Activated CD4-positive, CD25-positive, alpha-beta regulatory T cell treated with anti-CD3 and anti-CD28 coated beads, Interleukin-2, amount 50 U/mL, for 72 hours (primary cell): Measurements from ENCODE around the gene FGF14.
A peak's percentile ranks its signal among the peaks of the same experiment; 100 is the strongest.

ENCODE experiments used
- DNase-seq: peaks from one replicate; pipeline ENCODE4 v3.0.0; 2021

Gene FGF14

DNA sequence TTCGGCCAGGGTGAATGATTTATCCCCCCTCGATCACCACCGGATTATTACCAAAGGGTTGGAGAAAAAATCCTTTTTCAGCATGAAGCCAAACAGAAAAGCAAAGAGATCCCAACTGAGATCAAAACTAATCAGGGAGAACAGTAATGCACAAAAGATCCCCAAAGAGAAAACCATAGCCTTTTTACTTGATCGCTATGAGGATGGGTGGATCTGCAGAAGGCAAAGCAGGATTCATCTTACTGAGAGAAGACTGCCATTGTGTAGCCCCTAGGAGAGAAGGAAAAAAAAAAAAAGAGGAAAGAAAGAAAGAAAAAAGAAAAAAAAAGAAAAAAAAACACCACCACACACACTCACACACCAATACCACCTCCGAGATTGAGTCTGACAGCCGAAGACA, at the start of gene FGF14:
Gene FGF14, minus strand, starts transcription at position 283 of the 400 bp plus-strand sequence.
- DNase-seq: no peak

DNA sequence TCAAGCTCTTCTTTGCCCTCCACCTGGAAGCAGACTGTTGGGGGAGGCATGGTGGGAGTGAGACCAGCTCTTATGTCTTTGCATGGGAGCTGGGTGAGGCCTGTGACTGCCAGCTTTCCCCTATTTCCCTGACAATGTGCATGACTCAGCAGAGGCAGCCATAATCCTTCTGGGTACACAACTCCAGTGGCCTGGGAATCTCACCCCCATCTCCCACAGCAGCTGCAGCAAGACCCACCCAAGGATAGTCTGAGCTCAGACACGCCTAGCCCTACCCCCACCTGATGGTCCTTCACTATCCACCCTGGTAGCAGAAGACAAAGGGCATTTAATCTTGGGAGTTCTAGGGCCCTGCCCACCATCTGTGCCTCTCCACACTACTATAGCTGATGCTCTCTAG, 41.4 kb upstream of the FGF14 start:
- DNase-seq: no peak

DNA sequence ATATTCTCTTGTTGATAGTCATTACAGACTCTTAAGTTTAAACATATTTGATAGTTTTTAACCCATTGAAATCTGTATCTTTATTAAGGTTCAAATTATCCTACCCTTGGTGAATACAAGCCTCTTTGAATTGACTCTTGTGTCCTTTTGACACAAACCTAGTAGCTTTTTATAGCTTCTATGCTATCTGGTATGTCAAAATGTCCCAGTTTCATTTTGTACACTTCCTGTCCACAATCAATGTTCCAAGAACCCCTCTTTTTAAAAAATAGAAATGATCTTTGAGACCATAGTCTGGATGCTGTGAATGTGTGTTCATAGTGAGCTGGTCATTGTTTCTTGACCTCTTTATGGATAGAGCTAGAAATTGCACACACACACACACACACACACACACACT, 39.2 kb upstream of the FGF14 start:
- DNase-seq: no peak

DNA sequence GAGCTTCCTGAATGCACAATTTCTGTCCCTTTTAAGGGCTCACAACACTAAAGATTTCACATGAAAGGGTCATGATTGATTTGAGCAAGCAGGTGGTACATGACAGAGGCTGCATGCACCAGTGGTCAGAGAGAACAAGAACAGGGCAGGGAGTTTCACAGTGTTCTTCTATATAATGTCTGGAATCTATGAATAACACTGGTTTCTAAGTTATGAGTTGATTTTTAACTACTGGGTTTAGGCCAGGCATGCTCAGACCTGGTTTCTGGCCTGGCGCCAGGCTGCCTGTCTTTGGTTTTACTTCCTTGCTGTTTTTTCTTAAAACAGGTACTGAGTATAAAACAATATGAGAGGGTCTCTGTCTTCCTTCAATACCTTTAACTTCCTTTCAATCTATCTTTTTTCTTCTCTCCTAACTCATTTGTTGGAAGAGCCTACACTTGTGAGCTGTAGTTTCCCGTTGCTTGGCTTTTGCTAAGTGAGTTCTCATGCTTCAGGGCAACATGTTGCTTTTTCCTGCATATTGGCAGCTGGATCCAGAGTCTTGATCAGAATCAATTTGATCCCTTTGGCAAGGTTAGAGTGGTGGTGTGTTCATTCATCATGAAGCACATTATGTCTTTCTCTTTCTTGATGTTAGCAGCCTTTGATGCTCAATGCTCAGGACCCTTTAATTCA, 38.5 kb upstream of the FGF14 start:
- DNase-seq: no peak

DNA sequence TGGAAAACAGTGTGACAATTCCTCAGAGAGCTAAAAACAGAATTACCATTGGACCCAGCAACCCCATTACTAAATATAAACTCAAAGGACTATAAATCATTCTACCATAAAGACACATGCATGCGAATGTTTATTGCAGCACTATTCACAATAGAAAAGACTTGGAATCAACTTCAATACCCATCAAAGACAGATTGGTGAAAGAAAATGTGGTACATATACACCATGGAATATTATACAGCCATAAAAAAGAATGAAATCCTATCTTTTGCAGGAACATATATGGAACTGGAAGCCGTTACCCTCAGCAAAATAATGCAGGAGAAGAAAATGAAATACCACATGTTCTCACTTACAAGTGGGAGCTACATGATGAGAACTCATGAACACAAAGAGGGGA, 20.8 kb upstream of the FGF14 start:
- DNase-seq: no peak

DNA sequence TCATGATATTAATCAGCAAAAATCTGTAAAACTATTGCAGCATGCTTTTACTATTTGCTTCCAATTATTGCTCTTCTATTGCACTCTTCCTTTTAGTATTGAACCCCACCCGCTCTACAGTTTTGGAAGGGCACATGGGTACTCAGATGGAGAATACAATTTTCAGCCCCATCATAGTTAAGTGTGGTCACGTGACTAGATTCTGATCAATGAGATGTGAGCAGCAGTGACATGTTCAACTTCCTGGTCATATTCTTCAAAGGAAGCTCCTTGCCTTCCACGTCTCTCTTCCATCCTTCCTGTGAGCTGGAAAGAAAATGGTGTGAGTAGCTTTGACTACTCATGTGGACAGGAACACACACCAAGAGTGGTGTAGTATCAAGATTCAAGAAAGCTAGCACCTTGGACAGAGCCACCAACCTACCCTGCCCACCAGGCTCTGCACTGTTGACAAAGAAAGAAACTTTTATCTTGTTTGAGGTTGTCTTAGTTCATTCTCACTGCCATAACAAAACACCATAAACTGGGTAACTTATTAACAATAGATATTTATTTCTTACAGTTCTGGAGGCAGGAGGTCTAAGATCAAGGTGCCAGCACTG, 3.8 kb upstream of the FGF14 start:
- no peak for DNase-seq

DNA sequence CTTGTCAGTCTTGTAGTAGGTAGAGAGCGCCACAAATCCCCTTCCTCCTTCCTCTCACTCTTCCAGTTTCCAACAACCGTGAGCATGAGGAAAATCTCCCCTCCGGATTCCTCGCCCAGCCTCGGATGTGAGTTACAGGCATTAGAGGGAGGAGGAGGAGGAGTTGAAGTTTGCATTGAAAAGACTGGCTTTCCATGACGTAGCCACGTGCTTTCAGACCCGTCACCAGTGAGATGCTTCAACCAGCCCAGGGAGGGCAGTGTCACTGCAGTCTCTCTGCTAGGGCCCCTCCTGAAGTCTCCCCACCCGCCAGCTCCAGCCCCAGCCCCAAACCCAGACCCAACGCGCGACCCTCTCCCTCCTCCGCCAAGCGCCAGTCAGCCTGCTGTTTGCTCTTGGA, 442 bp upstream of the FGF14 start:
- DNase-seq: no peak

DNA sequence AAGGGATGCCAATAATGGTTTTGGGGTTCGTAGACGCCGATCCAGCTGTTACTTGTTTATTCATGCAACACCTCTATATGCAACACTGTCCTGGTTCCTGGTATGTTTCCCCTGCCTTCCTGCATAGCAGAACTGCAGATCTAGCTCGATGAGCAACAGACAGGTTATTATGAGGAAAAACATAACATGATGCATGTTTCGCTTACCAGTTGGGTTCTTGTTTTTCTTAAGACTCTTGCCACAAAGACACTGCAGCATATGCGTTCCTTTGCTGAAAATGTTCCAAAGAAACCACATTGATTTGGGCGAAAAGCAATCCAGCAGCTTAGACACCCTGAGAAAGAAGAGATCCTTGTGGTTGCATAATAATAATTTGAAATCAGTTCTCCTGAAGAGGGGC, 583 bp downstream of the FGF14 start:
- DNase-seq: no peak

DNA sequence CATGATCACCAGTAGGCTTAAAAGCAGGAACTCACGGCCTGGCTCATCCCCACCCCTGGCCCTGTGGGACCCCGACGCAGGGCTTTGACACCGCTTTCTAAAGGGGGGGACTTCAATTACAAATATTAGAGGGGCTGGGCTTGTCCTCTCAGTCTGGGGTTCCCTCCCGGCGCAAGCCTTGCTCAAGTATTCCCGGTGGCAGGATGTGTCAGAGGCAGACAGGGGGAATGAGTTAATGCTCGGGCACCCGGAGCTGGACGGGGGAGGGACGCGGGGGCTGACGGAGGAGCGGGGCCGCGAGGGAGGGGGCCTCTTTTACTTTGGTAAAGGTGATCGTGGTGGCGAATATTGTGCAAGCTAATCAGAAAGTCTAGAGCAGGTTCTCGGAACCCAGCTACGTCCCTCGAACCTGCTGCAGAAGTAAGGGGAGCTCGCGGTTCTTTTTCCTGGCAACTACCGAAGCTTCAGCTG, 1.1 kb downstream of the FGF14 start:
- DNase-seq: no peak

DNA sequence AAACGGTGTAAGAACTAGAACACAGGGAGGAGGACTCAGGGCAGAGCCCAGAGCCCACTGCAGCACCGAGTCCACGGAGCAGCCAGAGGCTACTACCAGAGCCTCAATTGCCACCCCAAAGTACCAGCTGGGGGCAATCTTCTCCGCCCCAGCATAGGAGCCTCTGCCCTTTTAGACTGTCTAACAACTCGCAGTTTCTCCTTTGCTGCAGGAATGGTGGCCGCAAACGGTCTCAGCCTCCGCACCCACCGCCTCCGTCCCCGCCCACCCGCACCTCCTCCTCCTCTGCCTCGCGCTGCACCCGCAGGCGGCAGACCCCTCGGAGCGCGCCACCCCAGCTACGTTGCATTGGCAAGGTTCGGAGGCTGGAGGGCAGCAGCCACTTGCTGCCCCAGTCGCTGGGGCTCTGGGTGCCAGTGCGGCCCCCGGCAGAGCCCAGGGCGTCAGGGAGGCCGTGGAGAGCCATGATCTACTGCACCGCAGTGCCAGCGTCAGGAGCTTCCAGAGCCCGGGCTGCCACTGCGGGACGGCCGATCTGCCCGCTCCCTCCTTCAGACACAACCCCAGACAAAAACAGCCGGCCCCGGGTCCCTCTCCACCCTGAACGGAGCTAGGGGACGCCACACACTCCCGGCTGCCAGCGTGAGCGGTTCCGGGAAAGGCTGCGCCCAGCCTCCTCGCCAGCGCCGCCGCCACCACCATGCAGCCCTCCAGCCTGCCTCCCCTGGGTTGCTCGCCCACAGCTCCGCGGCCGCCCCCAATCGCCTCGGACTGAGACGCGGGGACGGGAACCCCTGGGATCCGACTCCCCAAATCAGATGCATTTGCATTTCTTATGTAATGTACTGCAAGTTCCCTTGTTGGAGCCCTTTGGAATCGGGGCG, 1.8 kb downstream of the FGF14 start:
- DNase-seq: peak; percentile 29

DNA sequence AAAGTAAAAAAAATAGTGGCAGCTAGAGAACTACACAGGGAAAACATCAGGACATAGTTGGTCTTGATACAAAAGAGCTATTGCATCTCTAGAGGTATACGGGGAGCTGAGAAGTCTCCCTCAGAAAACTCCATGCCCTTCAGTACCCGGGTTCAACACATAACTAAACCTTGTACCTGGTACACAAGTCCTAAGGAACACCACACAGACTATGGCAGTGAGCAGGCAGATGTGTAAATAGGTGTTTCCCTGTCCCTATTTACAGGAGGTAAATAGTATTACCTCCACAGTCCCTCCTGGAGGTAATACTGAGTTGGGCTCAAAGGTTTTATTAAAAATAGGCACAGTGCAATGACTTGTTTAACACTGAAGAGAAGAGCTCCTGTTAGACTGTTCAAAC, 5.9 kb downstream of the FGF14 start:
- DNase-seq: no peak

DNA sequence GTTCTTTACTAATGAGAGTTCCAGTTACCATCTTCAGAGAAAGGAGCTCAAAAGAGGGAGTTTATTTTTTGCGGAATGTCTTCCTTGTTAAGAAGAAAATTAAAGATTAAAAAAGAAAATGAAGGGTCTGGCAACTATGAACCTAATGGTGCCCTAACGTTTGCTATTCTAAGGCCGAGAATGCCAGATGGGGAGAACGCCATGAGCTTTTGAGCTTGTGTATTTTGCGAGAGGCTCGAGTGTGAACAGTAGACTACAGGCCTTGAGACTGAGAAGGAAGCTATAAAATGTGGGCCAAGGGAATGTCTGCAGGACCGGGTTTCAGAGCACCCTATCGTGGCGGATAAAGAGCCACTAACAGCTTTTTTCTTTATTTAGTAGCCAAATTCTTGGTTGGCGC, 6.7 kb downstream of the FGF14 start:
- no peak for DNase-seq

DNA sequence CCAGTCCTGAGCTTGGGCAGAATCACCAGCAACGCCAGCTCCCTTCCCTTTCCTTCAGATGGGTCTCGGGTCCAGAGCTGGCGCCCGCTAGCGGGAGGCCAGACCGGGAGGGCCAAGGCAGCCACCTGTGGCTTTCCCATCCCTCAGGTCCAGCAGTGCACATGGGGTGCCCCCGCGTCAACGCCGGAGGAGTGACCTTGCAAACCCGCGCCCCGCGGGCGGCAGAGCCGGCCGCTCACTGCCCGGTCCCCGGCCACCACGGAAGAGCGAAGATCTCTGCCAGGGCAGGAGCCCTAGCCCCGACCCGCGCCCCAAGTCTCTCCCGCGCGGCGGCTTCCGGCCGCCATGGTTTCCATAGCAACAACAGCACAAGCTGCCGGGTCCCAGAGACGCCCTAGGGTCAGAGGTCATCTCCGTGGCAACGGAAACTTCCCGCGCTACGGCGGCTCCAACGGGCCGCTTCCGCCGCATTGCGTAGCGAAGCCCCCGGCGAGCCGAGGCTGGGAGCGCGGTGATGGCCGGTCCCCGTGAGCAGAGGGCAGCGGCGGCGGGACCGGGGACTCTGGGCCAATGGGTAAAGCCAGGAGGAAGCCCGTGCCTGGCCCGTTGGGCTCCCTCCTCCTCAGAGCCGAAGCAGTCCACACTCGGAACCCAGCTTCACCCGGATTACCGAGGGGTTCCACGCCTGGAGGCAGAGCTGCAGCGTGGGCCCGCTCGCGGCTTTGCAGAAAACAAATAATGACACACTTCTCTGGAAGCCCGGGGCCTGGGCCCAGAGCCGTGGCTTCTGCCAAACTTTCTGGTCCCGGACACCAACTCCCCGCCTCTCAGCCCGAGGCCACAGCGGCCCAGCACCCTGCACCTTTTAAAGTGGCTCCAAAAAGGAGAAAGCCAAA, 7.4 kb downstream of the FGF14 start:
- peak; percentile 96 for DNase-seq

DNA sequence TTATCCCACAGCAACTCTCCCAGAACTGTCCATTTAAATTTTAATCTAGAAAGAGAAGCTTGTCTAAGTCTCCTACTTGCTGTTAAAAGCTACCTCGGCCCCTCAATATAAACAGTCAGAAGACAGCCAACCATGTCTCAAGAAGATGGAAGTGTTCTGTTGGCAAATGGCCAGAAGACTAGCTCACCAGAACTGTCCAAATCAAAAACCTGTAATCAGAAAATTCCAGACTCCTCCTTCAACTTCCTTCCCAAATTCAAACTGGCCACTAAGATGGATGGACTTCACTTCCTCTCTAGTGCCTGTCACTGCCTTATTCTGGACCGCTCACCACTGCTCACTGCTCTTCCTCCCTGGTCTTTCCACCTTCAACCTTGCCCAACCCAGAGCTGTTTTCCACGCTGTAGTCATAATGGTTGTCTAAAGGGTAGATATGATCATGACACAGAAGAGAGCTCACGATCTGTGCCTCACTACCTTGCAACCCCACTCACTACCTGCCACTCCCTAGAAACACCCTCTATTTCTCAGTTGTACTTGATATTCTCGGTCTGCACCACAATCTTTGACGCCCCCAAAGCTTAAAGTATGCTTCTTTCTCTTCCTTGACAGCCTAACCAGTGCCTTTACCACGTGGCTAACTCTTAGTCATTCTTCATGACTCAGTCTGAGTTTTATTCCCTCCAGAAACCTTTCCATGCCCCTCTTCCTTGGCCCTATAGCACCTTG, 9.2 kb downstream of the FGF14 start:
- DNase-seq: no peak

DNA sequence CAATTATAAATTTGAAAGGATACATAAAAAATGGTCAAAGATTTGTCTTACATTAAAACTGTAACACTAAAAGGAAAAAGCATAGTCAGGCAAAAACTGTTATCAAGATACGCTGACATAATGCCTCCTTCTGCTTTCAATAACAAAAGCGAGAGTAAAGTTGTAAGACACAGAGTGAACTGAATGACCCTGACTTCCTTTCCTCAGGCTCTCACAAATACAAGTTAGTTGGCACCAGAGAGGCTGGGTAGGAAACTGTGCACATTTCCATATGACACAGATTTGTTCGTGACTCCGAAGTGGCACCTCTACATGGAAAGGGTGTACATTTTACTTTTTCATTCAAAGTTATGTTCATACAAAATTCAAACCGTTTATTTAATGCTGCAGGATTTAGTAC, 15.4 kb downstream of the FGF14 start:
- no peak for DNase-seq

DNA sequence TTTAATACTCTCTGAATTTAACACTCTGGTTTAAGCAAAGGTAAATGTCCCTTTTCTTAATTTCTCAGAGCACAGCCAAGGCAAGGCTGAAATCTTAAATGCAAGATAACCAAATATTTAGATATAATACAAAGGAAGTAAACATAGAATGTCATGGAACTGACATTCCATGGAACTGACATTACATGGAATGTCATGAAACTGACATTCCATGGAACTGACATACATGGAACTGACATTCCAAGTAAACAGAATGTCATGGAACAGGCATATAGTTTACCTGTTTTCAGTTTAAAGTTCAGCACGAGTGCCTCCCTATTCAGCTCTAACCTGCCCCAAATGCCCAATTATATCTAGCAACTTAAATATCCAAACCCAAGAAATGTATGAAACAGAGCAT, 21.8 kb downstream of the FGF14 start:
- no peak for DNase-seq

DNA sequence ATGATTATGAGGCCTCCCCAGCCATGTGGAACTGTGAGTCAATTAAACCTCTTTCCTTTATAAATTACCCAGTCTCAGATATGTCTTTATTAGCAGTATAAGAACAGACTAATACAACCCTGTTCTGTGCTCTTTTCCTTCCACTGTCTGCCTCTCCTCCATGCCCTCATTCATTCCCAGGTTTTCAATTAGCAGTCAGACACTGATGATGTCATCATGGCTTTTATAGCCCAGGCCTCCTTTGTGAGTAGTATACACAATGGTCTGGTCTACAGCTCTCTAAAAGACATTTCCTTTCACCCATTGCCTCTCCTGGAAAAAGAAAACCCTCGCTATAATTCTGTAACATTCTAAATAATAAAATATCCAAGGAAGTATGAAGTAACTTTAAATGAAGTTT, 25.5 kb downstream of the FGF14 start:
- DNase-seq: no peak

DNA sequence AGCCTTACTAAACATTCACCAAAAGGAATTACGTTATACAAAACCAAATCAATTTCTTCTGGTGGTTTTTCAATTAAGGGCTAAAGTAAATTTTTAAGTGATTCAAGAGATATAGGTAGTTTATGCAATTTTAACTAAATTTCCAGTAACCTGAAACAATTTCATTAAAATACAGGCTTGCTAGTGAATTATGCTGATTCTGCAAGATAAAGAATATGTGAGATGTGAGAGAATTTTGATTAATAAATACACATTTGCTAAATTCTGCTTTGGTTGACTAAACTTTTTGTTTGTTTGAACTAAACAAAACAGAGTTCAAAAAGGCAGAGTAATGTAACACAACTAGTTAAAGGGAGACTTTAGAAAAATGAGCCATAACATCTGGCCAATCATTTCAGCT, 27.1 kb downstream of the FGF14 start:
- DNase-seq: no peak

DNA sequence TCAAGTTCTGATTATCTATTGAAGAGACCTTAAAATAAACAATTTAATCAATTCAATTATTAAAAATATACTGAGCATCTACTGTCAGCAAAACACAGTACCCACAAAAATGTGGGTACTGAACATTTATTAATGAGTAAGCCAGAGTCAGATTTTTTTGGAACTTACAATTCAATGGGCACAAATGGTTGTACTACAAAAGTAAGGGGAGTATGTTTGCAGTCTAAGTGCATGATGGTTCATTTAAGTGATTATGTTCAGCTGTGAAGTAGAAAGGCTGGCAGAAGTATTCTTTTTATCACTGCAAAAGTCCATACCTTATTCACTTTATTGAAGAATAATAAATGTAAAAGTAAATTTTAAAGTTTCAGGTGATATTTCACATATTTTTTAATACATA, 27.6 kb downstream of the FGF14 start:
- DNase-seq: no peak

DNA sequence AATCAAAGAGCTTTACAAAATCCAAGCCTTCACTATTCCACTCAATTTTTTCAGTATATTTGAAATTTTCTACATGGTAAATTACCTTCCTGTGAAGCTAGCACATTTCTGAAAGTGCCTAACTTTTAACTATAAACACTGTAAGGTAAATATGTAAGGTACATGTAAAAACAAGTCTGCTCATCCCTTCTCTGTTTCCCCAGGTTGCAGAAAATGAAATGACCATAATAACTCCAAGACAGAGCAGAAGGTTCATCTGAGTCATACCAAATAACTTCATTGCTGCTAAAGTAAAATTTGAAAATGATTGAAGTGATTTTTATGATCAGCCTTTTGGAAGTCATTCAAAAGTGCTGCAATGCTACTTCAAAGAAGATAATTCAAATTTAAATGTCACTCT, 28.6 kb downstream of the FGF14 start:
- DNase-seq: no peak

DNA sequence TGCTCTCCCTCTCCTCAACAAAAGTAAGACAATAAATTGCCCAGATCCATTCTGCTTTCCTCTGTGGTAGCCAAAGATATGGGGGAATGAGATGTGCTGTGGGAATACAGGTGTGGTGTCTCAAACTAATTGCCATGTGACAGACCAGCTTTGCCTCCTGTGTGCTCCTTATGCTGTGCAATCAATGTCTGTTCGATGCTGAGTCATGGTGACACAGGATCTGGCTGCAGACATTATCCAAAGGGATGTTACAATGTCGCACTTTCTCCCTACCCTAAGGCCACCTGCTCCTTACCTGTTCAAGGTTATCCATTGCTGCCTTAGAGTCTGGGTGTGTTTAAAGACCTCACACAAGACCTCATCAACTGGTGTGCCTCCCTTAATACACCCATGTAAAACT, 32.5 kb downstream of the FGF14 start:
- DNase-seq: no peak

DNA sequence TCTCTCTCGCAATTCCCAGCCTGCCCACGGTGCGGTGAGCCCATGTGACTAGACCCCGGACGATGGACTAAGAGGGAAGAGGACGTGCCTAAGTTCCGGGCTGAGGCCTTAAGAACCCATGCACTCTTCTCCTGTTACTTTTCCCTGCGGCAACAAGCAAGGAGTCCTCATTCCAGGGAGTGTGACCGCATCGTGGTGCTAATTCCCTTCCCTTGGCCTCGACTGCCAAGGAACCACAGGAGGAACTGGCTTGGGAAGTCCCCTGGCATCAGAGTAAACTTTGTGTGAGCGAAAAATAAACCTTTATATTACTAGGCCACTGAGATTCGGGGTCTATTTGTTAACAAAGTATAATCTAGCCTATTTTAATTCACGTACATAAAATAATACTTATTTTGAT, 34.0 kb downstream of the FGF14 start:
- no peak for DNase-seq
